Endothelial cell of umbilical vein (primary cell): ENCODE results near the gene SMAD6. TPM values are rescaled to one million over a fixed set of nuclear protein-coding genes. Genes with fewer than 3 reads are reported as not detected.

Experiments used
- BruUV-seq: library from RNA; stranded (reverse); fragments of 400-500 nt; replicated peaks from 2 replicates; lab custom pipeline; 2021; lab: Mats Ljungman, UMichigan
- CTCF ChIA-PET: fragments of 300-600, 350-600 bp; sonication (Branson Sonifier 250); formaldehyde crosslinking; loops from one replicate; lab custom pipeline; 2021; ENCODE audit warnings: antibody characterized with exemption, inconsistent platforms; lab: Charles Lee
- POLR2A ChIA-PET: fragments of 300-600, 350-600 bp; sonication (Branson Sonifier 250); formaldehyde crosslinking; loops from one replicate; lab custom pipeline; 2021; ENCODE audit warnings: antibody characterized with exemption, inconsistent platforms; lab: Charles Lee
- DNase-seq: peaks from one replicate; pipeline ENCODE4 v3.0.0-alpha.2; 2011; ENCODE audit warnings: low read depth, low spot score
- FAIRE-seq: peaks from 2 replicates; lab custom pipeline; 2011; peaks lifted over from hg19 to GRCh38; lab: Jason Lieb, UNC
- H2AFZ ChIP-seq: 2 replicates; pipeline ENCODE4 v1.6.0; 2012; ENCODE audit warnings: low read depth, low read length, control low read depth, inconsistent platforms
- H3K27ac ChIP-seq: 2 replicates; pipeline ENCODE4 v1.5.1; 2011; ENCODE audit warnings: low read depth, mild to moderate bottlenecking, control low read depth, low read length, moderate library complexity; ENCODE audit not compliant: insufficient read depth
- H3K27me3 ChIP-seq, 2 experiments: 2 replicates each; pipeline versions ENCODE4 v1.6.0 to v1.6.1; 2011; ENCODE audit warnings: low read length in 2 of 2, mixed read lengths in 1 of 2; ENCODE audit not compliant: control insufficient read depth in 2 of 2, insufficient read depth in 2 of 2
- H3K36me3 ChIP-seq, 2 experiments: 2 replicates in 1 of 2; 3 replicates in 1 of 2; pipeline ENCODE4 v1.5.1; 2011; ENCODE audit warnings: low read length in 2 of 2, mild to moderate bottlenecking in 1 of 2, moderate library complexity in 1 of 2; ENCODE audit not compliant: control insufficient read depth in 2 of 2, insufficient read depth in 2 of 2; ENCODE audit errors: extremely low read depth in 1 of 2
- H3K4me1 ChIP-seq: 3 replicates; pipeline ENCODE4 v1.5.1; 2011; ENCODE audit warnings: mild to moderate bottlenecking, low read length; ENCODE audit not compliant: control insufficient read depth, insufficient read depth; ENCODE audit errors: extremely low read depth
- H3K4me2 ChIP-seq: 2 replicates; pipeline ENCODE4 v1.6.1; 2011; ENCODE audit warnings: low read length, control low read depth, mixed read lengths; ENCODE audit not compliant: insufficient read depth
- H3K4me3 ChIP-seq, 3 experiments: fragments of 200-600 bp in 1 of 3; sonication (generic), shearing (Covaris generic) in 1 of 3; replicated peaks in 1 of 3; 2 replicates each; pipeline ENCODE4 v1.5.1; 2011 to 2016; ENCODE audit warnings: control low read depth in 3 of 3, low read length in 3 of 3, mild to moderate bottlenecking in 2 of 3, inconsistent platforms in 1 of 3, low read depth in 1 of 3, moderate library complexity in 1 of 3; ENCODE audit not compliant: insufficient read depth in 1 of 3
- H3K79me2 ChIP-seq: 2 replicates; pipeline ENCODE4 v1.6.0; 2012; ENCODE audit warnings: low read length, inconsistent platforms; ENCODE audit not compliant: control insufficient read depth, insufficient read depth
- H3K9ac ChIP-seq: replicated peaks from 2 replicates; pipeline ENCODE3; 2011; ENCODE audit warnings: low read length, control low read depth; ENCODE audit not compliant: insufficient read depth; ENCODE audit errors: extremely low read depth
- H3K9me1 ChIP-seq: replicated peaks from 3 replicates; pipeline ENCODE4 v1.6.0; 2011; ENCODE audit warnings: mild to moderate bottlenecking, low read length; ENCODE audit not compliant: control insufficient read depth, insufficient read depth; ENCODE audit errors: extremely low read depth
- H3K9me3 ChIP-seq: replicated peaks from 2 replicates; pipeline ENCODE4 v1.5.1; 2012; ENCODE audit warnings: low read length, inconsistent platforms; ENCODE audit not compliant: control insufficient read depth, insufficient read depth
- H4K20me1 ChIP-seq: replicated peaks from 2 replicates; pipeline ENCODE3; 2011; ENCODE audit warnings: mild to moderate bottlenecking, low read length; ENCODE audit not compliant: control insufficient read depth, insufficient read depth; ENCODE audit errors: extremely low read depth
- EZH2 ChIP-seq: IDR thresholded peaks from 2 replicates; pipeline ENCODE4 v1.6.1; 2012; ENCODE audit warnings: borderline replicate concordance, low read depth, mild to moderate bottlenecking, moderate library complexity, low read length, inconsistent platforms; ENCODE audit not compliant: severe bottlenecking
- FOS ChIP-seq: IDR thresholded peaks from 2 replicates; pipeline ENCODE4 v1.6.1; 2011; ENCODE audit warnings: mild to moderate bottlenecking, low read length, moderate library complexity, borderline replicate concordance; ENCODE audit not compliant: insufficient read depth
- GATA2 ChIP-seq: IDR thresholded peaks from 2 replicates; pipeline ENCODE4 v1.7.0; 2011; ENCODE audit warnings: low read depth, mild to moderate bottlenecking, moderate library complexity, mixed read lengths, low read length; ENCODE audit not compliant: insufficient read length, insufficient read depth
- JUN ChIP-seq: IDR thresholded peaks from 2 replicates; pipeline ENCODE4 v1.6.1; 2011; ENCODE audit warnings: borderline replicate concordance, low read depth; ENCODE audit not compliant: insufficient read length, insufficient read depth
- MYC ChIP-seq: IDR thresholded peaks from one replicate; pipeline ENCODE4 v1.6.1; 2011; ENCODE audit warnings: mild to moderate bottlenecking, low read depth, low read length
- POLR2A ChIP-seq: IDR thresholded peaks from 2 replicates; pipeline ENCODE4 v1.6.1; 2012; ENCODE audit warnings: low read depth, mild to moderate bottlenecking, control low read depth, low read length
- POLR2AphosphoS5 ChIP-seq: IDR thresholded peaks from 2 replicates; pipeline ENCODE4 v1.6.1; 2012; ENCODE audit warnings: low read depth, mild to moderate bottlenecking, control low read depth, low read length, moderate library complexity; ENCODE audit not compliant: insufficient read depth
- dilution Hi-C: fragments of 300-500 bp; cut with MboI; formaldehyde crosslinking; loops from one replicate; pipeline ENCODE4 v1.15.0; 2019; ENCODE audit warnings: low sequenced_read_pairs; ENCODE audit not compliant: extremely low pct_ligation_motif_present
- intact Hi-C: fragments of 100-400 bp; cut with micrococcal nuclease; formaldehyde crosslinking; loops from one replicate; pipeline ENCODE4 v1.10.0; 2022
- polyA plus RNA-seq, 4 experiments: library from polyadenylated mRNA; depleted of rRNA in 3 of 4; stranded (reverse) in 3 of 4; unstranded in 1 of 4; fragments of >200 nt; gene quantifications; 2 replicates each; pipeline versions ENCODE4 v1.2.1 to v1.2.3, GENCODE V29; 2011 to 2012; ENCODE audit warnings: missing spikeins in 1 of 4
- total RNA-seq: library from RNA; stranded (reverse); gene quantifications from 2 replicates; pipeline ENCODE4 v1.2.3, GENCODE V29; 2021
- TF ChIP-seq, protein P1 (sequence below): IDR thresholded peaks from 2 replicates; pipeline ENCODE4 v1.6.1; 2011; ENCODE audit not compliant: insufficient read depth, insufficient read length
- TF ChIP-seq, protein P2 (sequence below), 2 donors: IDR thresholded peaks; 1 replicate in 1 of 2; 2 replicates in 1 of 2; pipeline ENCODE4 v1.5.1; 2011; ENCODE audit warnings: low read length in 2 of 2, mild to moderate bottlenecking in 2 of 2, moderate library complexity in 2 of 2, control low read depth in 1 of 2, inconsistent platforms in 1 of 2, low read depth in 1 of 2; ENCODE audit not compliant: insufficient read depth in 1 of 2; ENCODE audit errors: extremely low read depth in 1 of 2

Gene SMAD6
- total and polyA plus RNA-seq, 2 donors (not counting 3 experiments of a cell fraction or from before 2014, with no cell fraction given): 7.3 to 12.5 TPM

DNA sequence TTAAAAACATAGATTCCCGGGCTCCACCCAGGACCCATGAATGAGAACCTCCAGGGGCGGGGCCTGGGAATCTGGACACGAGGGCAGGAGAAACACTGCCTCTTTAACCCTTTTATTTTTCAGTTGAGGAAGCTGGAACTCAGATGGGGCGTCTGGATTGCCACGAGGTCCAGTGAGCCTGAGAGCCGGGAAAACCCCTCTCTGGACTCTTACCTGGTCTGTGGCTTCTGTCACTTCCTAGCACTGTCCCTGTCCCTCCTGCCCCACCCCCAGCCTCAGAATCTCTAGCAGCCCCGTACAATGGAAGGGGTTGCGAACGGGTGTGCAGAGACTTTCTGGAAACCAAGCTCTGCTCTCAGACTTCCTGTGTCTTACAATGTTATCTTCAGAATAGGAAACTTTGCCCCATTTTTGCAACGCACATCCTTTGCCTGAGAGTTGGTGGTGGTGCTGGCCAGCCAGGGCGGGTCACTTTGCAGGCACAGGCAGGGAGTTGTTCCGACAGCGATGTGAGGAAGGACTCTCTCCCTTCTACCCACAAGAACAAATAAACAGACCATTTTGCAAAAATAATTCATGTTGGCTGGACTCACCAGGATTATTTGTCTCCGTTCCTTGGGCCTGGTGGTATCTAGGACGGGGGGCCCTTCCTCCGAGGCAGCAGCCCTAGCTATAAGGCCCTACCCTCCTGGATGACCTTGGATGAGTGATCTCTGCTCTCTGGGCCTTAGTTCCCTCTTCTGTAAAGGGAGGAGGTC lies 59.1 kb downstream of the SMAD6 start:
- H3K9ac ChIP-seq: peak overlapping the region; percentile 56
- H3K4me3 ChIP-seq: no peak overlapping the region
- ChIA-PET CTCF (interaction anchor here (0.6 to 2.1 kb wide), 6 partner anchors 9 to 157 kb away, joined by 3 to 7 read pairs (median 4); no protein-coding TSS in a partner anchor), POLR2A (no interaction called here)
- H4K20me1 ChIP-seq: no peaks in the 10 kb centered on the region
- no peaks in the 10 kb centered on the region for H3K9me3 ChIP-seq
- H3K9me1 ChIP-seq: no peaks in the 10 kb centered on the region
- H3K27me3 ChIP-seq: no peaks in the 10 kb centered on the region
- FAIRE-seq (peak; percentile 84), DNase-seq (peak; percentile 71)
- H3K79me2 ChIP-seq: peaks cover 11% of the 10 kb centered on the region
- peak overlapping the region; percentile 91 for H3K27ac ChIP-seq
- BruUV-seq: no TSS peak
- dilution Hi-C loops: no loop called here
- H3K4me1 ChIP-seq: peaks cover 79% of the 10 kb centered on the region
- TF ChIP-seq FOS (no peak), POLR2A (no peak), GATA2 (peak; percentile 29)
- H2AFZ ChIP-seq: peak overlapping the region; percentile 49
- no peaks in the 10 kb centered on the region for H3K36me3 ChIP-seq
- H3K4me2 ChIP-seq: peak overlapping the region; percentile 33
- intact Hi-C loops: loop anchor here (1.0 kb wide), 1 partner anchor 13 kb away; no protein-coding TSS in a partner anchor

DNA sequence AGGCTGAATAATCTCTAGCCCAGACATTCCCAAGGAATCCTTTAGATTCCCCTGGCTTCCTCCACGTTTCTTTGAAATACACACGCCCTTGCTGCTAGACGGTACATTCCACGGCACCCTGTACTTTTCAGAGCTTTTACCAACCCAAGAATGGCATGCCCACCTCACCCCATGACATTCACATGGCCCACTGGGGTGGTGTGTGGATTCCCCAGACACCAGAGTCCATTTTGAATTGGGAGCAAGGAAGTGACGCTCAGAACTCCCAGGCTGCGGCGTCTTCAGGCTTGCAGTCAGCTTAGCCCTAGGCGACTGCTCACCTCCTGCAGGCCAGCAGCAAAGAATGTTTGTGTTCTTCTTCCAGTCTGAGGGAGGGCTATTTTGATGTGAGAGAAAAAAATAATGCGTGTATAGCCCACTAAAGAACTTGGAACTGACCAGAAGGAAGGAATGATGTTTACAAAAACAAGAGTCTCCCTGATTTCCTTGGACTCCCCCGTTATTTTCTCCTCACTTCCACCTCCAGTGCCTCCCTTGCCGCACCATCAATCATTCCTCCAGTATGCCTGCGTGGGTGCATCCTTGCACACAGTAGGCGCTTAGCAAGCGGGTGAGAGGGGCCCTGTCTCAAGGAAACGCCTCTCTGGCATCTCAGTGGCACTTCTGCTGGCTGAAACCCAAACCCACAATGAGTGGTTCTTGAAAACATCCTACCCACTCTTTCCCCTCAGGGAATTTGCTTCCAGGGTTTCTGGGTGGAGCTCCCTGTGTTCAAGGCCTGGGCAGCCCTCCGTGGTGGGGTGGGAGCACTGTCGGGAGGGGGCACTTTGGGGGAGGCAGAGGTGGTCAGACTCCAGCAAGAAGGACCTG lies 59.9 kb downstream of the SMAD6 start:
- Histone ChIP-seq H3K79me2 (peaks cover 5% of the 10 kb centered on the region), H3K9me3 (no peaks in the 10 kb centered on the region), H2AFZ (peak overlapping the region; percentile 46), H3K4me1 (peaks cover 84% of the 10 kb centered on the region), H3K4me3 (no peak overlapping the region), H3K27ac (peak overlapping the region; percentile 91), H3K9me1 (no peaks in the 10 kb centered on the region), H3K36me3 (no peaks in the 10 kb centered on the region), H3K4me2 (peak overlapping the region; percentile 33), H3K9ac (peak overlapping the region; percentile 56), H4K20me1 (no peaks in the 10 kb centered on the region), H3K27me3 (no peaks in the 10 kb centered on the region)
- intact Hi-C loops: loop anchor here (1.0 kb wide), 1 partner anchor 14 kb away; no protein-coding TSS in a partner anchor
- dilution Hi-C loops: no loop called here
- TF ChIP-seq, protein P1, sequence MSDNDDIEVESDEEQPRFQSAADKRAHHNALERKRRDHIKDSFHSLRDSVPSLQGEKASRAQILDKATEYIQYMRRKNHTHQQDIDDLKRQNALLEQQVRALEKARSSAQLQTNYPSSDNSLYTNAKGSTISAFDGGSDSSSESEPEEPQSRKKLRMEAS: no peak
- TF ChIP-seq JUN (no peak), FOS (no peak), POLR2A (no peak), MYC (no peak), EZH2 (no peak), POLR2AphosphoS5 (no peak), GATA2 (no peak)
- TF ChIP-seq, protein P2, sequence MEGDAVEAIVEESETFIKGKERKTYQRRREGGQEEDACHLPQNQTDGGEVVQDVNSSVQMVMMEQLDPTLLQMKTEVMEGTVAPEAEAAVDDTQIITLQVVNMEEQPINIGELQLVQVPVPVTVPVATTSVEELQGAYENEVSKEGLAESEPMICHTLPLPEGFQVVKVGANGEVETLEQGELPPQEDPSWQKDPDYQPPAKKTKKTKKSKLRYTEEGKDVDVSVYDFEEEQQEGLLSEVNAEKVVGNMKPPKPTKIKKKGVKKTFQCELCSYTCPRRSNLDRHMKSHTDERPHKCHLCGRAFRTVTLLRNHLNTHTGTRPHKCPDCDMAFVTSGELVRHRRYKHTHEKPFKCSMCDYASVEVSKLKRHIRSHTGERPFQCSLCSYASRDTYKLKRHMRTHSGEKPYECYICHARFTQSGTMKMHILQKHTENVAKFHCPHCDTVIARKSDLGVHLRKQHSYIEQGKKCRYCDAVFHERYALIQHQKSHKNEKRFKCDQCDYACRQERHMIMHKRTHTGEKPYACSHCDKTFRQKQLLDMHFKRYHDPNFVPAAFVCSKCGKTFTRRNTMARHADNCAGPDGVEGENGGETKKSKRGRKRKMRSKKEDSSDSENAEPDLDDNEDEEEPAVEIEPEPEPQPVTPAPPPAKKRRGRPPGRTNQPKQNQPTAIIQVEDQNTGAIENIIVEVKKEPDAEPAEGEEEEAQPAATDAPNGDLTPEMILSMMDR (IDR thresholded peaks at IDR 0.05; ENCODE audit: extremely low read depth in 1 of 2, insufficient read depth in 1 of 2, low read depth in 1 of 2, low read length in 2 of 2): no peak
- POLR2A ChIA-PET: no interaction called here
- no peak for DNase-seq
- FAIRE-seq: no peak
- CTCF ChIA-PET: interaction anchor here (0.8 to 2.1 kb wide), 3 partner anchors 10 to 158 kb away, joined by 3 to 6 read pairs (median 5); no protein-coding TSS in a partner anchor
- no TSS peak for BruUV-seq
